T-helper 22 cell (primary cell): Measurements from ENCODE around the gene GHDC.
A peak's percentile ranks its signal among the peaks of the same experiment; 100 is the strongest.
"Not testable (repeated sequence)": the region's sequence is repeated elsewhere in the genome, so short reads cannot be mapped to it uniquely, and the experiment has no call there.

ENCODE experiments used
- DNase-seq: peaks from one replicate; pipeline ENCODE4 v3.0.0-alpha.2; 2020; ENCODE audit warnings: low read depth

The GHDC gene

GRCh38 chr17:42202696-42203095, 8.4 kb upstream of the GHDC start:
- DNase-seq = no peak

- DNase-seq = no peak
These were observed 7.9 kb upstream of the GHDC start for GRCh38 chr17:42202159-42202558.

GRCh38 chr17:42201458-42201772, 7.1 kb upstream of the GHDC start:
- no peak for DNase-seq

GRCh38 chr17:42200706-42201457, 6.6 kb upstream of the GHDC start:
- DNase-seq = no peak

GRCh38 chr17:42199416-42200011, 5.2 kb upstream of the GHDC start:
- DNase-seq = no peak

- no peak for DNase-seq
These were observed 4.6 kb upstream of the GHDC start for GRCh38 chr17:42198897-42199296.

- DNase-seq = no peak
These were observed 3.4 kb upstream of the GHDC start for GRCh38 chr17:42197564-42198156.

- no peak for DNase-seq
These were observed 902 bp downstream of the GHDC start for GRCh38 chr17:42193216-42193968.

- DNase-seq = no peak
These were observed 1.8 kb downstream of the GHDC start for GRCh38 chr17:42192189-42193126.

GRCh38 chr17:42191275-42191608, 3.1 kb downstream of the GHDC start:
- no peak for DNase-seq

- no peak for DNase-seq
These were observed 3.6 kb downstream of the GHDC start for GRCh38 chr17:42190491-42191274.

- no peak for DNase-seq
These were observed 4.7 kb downstream of the GHDC start for GRCh38 chr17:42189651-42189965.

GRCh38 chr17:42188749-42189650, 5.3 kb downstream of the GHDC start:
- no peak for DNase-seq

GRCh38 chr17:42187833-42188232, 6.5 kb downstream of the GHDC start:
- DNase-seq = no peak

- not testable (repeated sequence) for DNase-seq
These were observed 8.1 kb downstream of the GHDC start for GRCh38 chr17:42186191-42186590.

GRCh38 chr17:42185621-42185930, 8.7 kb downstream of the GHDC start:
- no peak for DNase-seq

- no peak for DNase-seq
These were observed 9.3 kb downstream of the GHDC start, which contains the start of gene HCRT for GRCh38 chr17:42184713-42185620. HCRT (minus strand) TSS chr17:42185452; CDS start chr17:42185365, 87 bp downstream.

- DNase-seq = peak; percentile 55
These were observed 10.3 kb downstream of the GHDC start for GRCh38 chr17:42183741-42184711.
